Measurements from ENCODE around the gene PIM1. TPM values are rescaled to one million over a fixed set of nuclear protein-coding genes. Genes with fewer than 3 reads are reported as not detected.

Gene PIM1
- total RNA-seq, 1 experiment from 2014 or later: 42.1 TPM

DNA sequence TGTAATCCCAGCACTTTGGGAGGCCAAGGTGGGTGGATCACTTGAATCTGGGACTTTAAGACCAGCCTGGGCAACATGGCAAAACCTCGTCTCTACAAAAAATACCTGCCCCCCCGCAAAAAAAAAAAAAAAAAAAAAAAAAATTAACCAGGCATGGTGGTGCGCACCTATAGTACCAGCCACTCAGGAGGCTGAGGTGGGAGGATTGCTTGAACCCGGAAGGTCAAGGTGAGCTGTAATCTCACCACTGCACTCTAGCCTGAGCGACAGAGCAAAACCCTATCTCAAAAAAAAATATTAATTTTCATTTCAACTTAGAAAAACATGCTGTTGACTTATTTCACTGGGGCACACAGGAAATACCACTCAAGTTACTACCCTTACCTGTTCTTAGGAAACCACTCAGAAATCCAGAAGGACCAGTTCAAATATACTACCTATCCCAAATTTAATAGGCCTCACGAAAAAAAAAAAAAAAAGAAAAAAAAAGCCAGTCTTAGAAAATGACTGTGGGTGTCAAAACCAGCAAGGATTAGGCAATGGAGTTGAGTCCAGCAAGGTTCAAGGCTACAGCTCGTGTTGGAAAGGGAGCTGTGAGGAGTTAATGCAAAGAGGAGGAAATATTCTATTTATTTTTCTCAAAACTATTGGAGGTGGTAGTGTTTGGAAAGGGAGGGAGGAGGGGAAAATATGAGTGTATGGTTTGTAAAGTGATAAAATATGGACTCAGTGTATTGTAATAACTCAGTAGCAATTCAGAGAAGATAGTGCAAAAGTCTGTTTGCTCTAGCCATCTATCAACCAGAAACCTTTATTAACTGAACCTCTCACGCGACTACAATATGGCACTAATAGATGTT lies 33.9 kb upstream of the PIM1 start:
- Histone ChIP-seq H3K27ac (ENCODE audit: low read length) (peak overlapping the region; percentile 96), H3K9me3 (ENCODE audit: control insufficient read depth, insufficient read depth, low read depth, low read length) (no peaks in the 10 kb centered on the region), H3K36me3 (ENCODE audit: control insufficient read depth, insufficient read depth, low read length) (no peaks in the 10 kb centered on the region), H3K27me3 (ENCODE audit: control insufficient read depth, insufficient read depth, low read length) (no peaks in the 10 kb centered on the region), H3K4me1 (ENCODE audit: control insufficient read depth, insufficient read depth, low read length) (peaks cover 62% of the 10 kb centered on the region), H3K4me3 (ENCODE audit: low read depth in 2 of 2, low read length in 2 of 2) (no peak overlapping the region; a peak in 1 of 4 replicates)
- no peak for ATAC-seq
- TF ChIP-seq, protein P1, sequence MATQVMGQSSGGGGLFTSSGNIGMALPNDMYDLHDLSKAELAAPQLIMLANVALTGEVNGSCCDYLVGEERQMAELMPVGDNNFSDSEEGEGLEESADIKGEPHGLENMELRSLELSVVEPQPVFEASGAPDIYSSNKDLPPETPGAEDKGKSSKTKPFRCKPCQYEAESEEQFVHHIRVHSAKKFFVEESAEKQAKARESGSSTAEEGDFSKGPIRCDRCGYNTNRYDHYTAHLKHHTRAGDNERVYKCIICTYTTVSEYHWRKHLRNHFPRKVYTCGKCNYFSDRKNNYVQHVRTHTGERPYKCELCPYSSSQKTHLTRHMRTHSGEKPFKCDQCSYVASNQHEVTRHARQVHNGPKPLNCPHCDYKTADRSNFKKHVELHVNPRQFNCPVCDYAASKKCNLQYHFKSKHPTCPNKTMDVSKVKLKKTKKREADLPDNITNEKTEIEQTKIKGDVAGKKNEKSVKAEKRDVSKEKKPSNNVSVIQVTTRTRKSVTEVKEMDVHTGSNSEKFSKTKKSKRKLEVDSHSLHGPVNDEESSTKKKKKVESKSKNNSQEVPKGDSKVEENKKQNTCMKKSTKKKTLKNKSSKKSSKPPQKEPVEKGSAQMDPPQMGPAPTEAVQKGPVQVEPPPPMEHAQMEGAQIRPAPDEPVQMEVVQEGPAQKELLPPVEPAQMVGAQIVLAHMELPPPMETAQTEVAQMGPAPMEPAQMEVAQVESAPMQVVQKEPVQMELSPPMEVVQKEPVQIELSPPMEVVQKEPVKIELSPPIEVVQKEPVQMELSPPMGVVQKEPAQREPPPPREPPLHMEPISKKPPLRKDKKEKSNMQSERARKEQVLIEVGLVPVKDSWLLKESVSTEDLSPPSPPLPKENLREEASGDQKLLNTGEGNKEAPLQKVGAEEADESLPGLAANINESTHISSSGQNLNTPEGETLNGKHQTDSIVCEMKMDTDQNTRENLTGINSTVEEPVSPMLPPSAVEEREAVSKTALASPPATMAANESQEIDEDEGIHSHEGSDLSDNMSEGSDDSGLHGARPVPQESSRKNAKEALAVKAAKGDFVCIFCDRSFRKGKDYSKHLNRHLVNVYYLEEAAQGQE (IDR thresholded peaks at IDR 0.05; ENCODE audit: insufficient read depth in 1 of 2, low read depth in 2 of 2, low read length in 1 of 2): no peak
- TF ChIP-seq POLR2AphosphoS5 (IDR thresholded peaks at IDR 0.05; ENCODE audit: low read depth, low read length) (no peak), TCF7L2 (IDR thresholded peaks at IDR 0.05; ENCODE audit: low read depth, low read length) (no peak), SIN3A (IDR thresholded peaks at IDR 0.05; ENCODE audit: borderline replicate concordance, insufficient read depth, low read depth, low read length) (no peak)
- TF ChIP-seq, protein P2, sequence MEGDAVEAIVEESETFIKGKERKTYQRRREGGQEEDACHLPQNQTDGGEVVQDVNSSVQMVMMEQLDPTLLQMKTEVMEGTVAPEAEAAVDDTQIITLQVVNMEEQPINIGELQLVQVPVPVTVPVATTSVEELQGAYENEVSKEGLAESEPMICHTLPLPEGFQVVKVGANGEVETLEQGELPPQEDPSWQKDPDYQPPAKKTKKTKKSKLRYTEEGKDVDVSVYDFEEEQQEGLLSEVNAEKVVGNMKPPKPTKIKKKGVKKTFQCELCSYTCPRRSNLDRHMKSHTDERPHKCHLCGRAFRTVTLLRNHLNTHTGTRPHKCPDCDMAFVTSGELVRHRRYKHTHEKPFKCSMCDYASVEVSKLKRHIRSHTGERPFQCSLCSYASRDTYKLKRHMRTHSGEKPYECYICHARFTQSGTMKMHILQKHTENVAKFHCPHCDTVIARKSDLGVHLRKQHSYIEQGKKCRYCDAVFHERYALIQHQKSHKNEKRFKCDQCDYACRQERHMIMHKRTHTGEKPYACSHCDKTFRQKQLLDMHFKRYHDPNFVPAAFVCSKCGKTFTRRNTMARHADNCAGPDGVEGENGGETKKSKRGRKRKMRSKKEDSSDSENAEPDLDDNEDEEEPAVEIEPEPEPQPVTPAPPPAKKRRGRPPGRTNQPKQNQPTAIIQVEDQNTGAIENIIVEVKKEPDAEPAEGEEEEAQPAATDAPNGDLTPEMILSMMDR (IDR thresholded peaks at IDR 0.05): no peak
- BruUV-seq (replicated peaks): no TSS peak
- POLR2A ChIA-PET: interaction anchor here (0.6 kb wide), 1 partner anchor 25 kb away, joined by 4 read pairs; no protein-coding TSS in a partner anchor
- no peak for DNase-seq (ENCODE audit: low read depth, low spot score)
- in situ Hi-C loops (cut with HindIII; ENCODE audit: low pct_unique_long_range_greater_than_20kb, low sequenced_read_pairs): no loop called here
- CTCF ChIA-PET: interaction anchor here (1.1 kb wide), 1 partner anchor 35 kb away, joined by 3 read pairs; no protein-coding TSS in a partner anchor
- intact Hi-C loops (cut with micrococcal nuclease; ENCODE audit: unreplicated experiment): no loop called here

DNA sequence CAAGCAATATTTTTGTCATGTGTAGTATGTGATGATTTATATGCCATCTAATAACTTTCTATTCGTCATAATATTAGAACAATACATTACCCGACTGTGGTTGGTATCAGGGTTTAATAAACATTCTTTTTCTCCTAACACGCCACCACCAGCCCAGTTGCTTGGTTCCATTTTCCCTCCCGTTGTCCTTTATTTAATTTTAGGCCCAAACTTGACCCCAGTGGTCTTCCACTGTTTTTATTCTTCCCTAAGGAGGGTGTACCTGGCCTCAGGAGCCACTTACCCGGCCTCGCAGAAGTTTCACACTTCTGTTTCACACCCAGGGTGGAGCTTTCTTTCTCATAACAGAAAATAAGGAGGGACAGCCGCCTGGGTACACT lies 33.1 kb upstream of the PIM1 start:
- intact Hi-C loops (cut with micrococcal nuclease; ENCODE audit: unreplicated experiment) (no loop called here), in situ Hi-C loops (cut with HindIII; ENCODE audit: low pct_unique_long_range_greater_than_20kb, low sequenced_read_pairs) (no loop called here)
- no peaks in the 10 kb centered on the region for H3K36me3 ChIP-seq (ENCODE audit: control insufficient read depth, insufficient read depth, low read length)
- TF ChIP-seq, protein P2 (IDR thresholded peaks at IDR 0.05): no peak
- TF ChIP-seq SIN3A (IDR thresholded peaks at IDR 0.05; ENCODE audit: borderline replicate concordance, insufficient read depth, low read depth, low read length): no peak
- TF ChIP-seq POLR2AphosphoS5 (IDR thresholded peaks at IDR 0.05; ENCODE audit: low read depth, low read length): no peak
- no peak for TF ChIP-seq TCF7L2 (IDR thresholded peaks at IDR 0.05; ENCODE audit: low read depth, low read length)
- TF ChIP-seq, protein P1 (IDR thresholded peaks at IDR 0.05; ENCODE audit: insufficient read depth in 1 of 2, low read depth in 2 of 2, low read length in 1 of 2): no peak
- peak overlapping the region; percentile 96 for H3K27ac ChIP-seq (ENCODE audit: low read length)
- ChIA-PET CTCF (interaction anchor here (1.1 kb wide), 1 partner anchor 34 kb away, joined by 3 read pairs; no protein-coding TSS in a partner anchor), POLR2A (interaction anchor here (0.6 kb wide), 1 partner anchor 26 kb away, joined by 4 read pairs; no protein-coding TSS in a partner anchor)
- no peaks in the 10 kb centered on the region for H3K27me3 ChIP-seq (ENCODE audit: control insufficient read depth, insufficient read depth, low read length)
- BruUV-seq (replicated peaks): no TSS peak
- H3K4me1 ChIP-seq (ENCODE audit: control insufficient read depth, insufficient read depth, low read length): peaks cover 61% of the 10 kb centered on the region
- H3K9me3 ChIP-seq (ENCODE audit: control insufficient read depth, insufficient read depth, low read depth, low read length): no peaks in the 10 kb centered on the region
- H3K4me3 ChIP-seq (ENCODE audit: low read depth in 2 of 2, low read length in 2 of 2): peak overlapping the region; percentile 3 to 43
- ATAC-seq (no peak), DNase-seq (ENCODE audit: low read depth, low spot score) (no peak)
